ENCODE measurements around the gene SLF1.

The SLF1 gene

DNA sequence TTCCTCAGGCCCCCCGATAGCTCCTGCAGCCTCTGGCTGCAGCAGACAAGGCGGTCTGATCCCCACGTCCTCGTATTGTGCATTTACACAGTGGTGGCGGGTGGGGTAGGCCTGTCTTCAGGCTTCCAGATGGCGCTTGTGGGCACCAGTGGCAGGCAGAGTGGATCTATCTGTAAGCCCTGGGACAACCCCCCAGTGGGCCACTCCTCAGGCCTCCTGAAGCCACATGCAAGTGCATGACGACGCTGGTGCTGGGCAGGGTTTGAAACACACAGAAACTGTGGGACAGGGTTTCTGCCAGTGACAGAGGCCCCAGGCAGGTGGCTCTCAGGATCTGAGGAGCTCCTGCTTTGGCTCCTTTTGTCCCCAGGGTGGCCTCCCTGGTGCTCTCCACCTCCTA lies 42.0 kb downstream of the SLF1 start:
- in situ Hi-C loops (cut with MboI; ENCODE audit: low sequenced_read_pairs), result no loop called here

GRCh38 chr5:94661086-94661485 lies 42.6 kb downstream of the SLF1 start:
- in situ Hi-C loops (cut with MboI; ENCODE audit: low sequenced_read_pairs), result no loop called here

- in situ Hi-C loops (cut with MboI; ENCODE audit: low sequenced_read_pairs), result no loop called here
Observed at GRCh38 chr5:94667937-94668336, 49.5 kb downstream of the SLF1 start.

- in situ Hi-C loops (cut with MboI; ENCODE audit: low sequenced_read_pairs), result no loop called here
Observed at GRCh38 chr5:94670726-94671125, 52.3 kb downstream of the SLF1 start.

- in situ Hi-C loops (cut with MboI; ENCODE audit: low sequenced_read_pairs), result no loop called here
Observed at GRCh38 chr5:94672746-94673145, 54.3 kb downstream of the SLF1 start.

- in situ Hi-C loops (cut with MboI; ENCODE audit: low sequenced_read_pairs), result no loop called here
Observed at GRCh38 chr5:94674490-94675382, 56.3 kb downstream of the SLF1 start.

GRCh38 chr5:94675965-94676618 lies 57.6 kb downstream of the SLF1 start:
- in situ Hi-C loops (cut with MboI; ENCODE audit: low sequenced_read_pairs), result no loop called here

GRCh38 chr5:94682814-94683520 lies 64.5 kb downstream of the SLF1 start:
- in situ Hi-C loops (cut with MboI; ENCODE audit: low sequenced_read_pairs), result no loop called here

GRCh38 chr5:94689908-94690307 lies 71.4 kb downstream of the SLF1 start:
- in situ Hi-C loops (cut with MboI; ENCODE audit: low sequenced_read_pairs), result no loop called here

DNA sequence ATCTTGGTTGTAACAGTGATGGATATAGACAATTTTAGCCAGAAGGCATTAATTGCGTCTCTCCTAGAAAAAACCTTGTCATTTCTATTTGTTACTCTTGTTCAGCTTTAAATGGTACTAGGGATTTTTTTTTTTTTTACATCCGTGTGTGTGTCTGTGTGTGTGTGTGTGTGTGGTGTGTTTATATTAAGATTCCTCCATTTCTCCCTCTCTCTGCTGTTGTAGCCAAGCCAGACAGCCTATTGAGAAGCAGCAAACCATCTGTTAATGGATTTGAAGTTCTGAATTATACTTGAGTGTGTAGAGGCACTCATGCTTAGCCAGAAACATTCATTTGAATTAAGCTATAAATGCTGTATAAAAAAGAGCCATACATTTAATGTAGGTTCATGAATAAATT lies 72.3 kb downstream of the SLF1 start:
- in situ Hi-C loops (cut with MboI; ENCODE audit: low sequenced_read_pairs), result no loop called here

- in situ Hi-C loops (cut with MboI; ENCODE audit: low sequenced_read_pairs), result no loop called here
Observed at GRCh38 chr5:94691291-94691690, 72.8 kb downstream of the SLF1 start.

DNA sequence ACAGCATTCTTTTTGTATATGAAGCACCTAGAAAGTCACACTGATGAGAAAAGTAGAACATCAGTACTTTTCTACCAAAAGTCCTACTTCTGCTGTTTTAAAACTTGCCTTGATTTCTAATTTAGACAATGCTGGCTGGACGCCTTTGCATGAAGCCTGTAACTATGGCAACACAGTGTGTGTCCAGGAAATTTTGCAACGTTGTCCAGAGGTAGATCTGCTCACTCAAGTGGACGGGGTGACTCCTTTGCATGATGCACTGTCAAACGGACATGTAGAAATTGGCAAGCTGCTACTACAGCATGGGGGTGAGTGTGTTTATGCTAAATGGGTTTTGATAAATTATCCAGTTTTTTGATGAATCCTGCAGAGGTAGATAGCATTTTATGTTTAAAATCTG lies 73.5 kb downstream of the SLF1 start:
- in situ Hi-C loops (cut with MboI; ENCODE audit: low sequenced_read_pairs), result no loop called here

- in situ Hi-C loops (cut with MboI; ENCODE audit: low sequenced_read_pairs), result no loop called here
Observed at GRCh38 chr5:94692581-94692980, 74.1 kb downstream of the SLF1 start.

- in situ Hi-C loops (cut with MboI; ENCODE audit: low sequenced_read_pairs), result no loop called here
Observed at GRCh38 chr5:94693043-94693822, 74.8 kb downstream of the SLF1 start.

DNA sequence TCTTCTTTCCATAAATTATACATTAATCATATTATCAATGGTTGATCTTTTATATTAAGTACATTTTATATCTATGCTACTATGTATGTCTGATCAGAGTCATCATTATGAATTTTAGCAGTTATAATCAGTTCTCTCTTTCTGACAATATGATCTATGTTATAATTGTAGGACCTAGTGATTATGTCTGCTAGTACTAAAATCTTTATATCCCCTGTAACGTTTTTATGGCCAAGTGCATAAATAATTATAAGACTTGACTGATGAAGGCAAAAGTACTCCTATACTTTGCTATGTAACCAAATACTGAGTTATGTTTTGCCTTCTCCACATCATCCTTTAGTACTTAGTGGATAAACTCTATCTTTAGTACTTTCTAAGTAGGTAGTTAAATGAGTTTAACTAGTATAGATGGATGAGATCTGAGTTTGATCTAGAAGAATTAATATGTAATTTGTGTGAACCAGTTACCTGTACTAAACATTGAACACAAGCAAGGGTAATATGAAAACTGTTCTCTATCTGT lies 75.4 kb downstream of the SLF1 start:
- in situ Hi-C loops (cut with MboI; ENCODE audit: low sequenced_read_pairs), result no loop called here

GRCh38 chr5:94694671-94695070 lies 76.2 kb downstream of the SLF1 start:
- in situ Hi-C loops (cut with MboI; ENCODE audit: low sequenced_read_pairs), result no loop called here

DNA sequence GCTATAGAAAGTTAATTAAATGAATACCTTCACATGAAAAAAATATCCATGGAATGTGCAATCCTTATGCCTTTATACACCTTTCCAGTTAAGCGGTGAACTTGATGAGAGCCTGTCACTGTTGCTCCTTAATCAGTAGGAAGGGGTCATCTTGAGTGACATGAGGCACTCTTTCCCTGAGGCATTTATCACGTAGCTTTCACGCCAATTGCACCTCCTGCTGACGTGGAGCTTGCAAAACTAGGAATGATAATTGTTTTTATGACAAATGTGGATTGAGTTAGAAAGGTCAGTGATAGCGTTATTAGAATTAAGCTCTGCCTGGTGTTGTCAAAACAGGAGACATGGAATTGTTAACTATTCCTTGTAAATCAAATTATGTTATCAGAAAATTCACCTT lies 79.7 kb downstream of the SLF1 start:
- in situ Hi-C loops (cut with MboI; ENCODE audit: low sequenced_read_pairs), result no loop called here

GRCh38 chr5:94699562-94699961 lies 81.1 kb downstream of the SLF1 start:
- in situ Hi-C loops (cut with MboI; ENCODE audit: low sequenced_read_pairs), result no loop called here

DNA sequence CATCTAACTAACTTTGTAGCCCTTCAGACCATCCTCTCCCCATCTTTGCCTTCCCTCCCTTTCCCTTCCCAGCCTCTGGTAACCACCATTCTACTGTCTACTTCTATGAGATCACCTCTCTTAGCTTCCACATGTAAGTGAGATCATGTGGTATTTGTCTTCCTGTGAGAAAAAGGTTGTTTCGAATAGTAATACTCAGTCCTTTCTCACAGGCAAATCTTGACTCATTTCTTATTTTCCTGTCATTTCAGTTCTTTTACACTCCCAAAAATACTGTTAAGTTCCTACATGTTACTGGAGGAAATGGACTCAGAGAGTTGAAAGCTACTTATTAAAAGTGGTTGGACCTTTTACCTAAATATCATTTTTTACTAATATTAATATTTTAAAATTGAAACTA lies 82.1 kb downstream of the SLF1 start:
- in situ Hi-C loops (cut with MboI; ENCODE audit: low sequenced_read_pairs), result no loop called here

DNA sequence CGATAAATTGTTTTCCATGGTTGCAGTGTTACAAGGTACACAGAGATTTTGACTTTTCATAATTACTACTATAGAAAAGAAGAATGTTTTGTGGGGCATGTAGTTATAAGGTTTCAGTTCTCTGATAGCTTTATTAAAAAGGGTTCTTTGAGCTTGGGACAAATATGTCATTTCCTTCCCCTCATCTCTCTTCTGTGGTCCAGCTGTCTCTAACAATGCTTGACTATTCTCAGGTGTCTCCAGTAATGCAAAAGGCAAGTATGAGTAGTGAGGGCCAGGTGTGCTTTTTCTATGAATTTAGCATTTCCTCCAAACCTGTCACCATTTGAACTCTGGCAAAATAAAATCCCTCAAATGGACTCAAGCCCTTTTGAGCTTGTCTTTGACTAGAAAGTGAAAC lies 84.3 kb downstream of the SLF1 start:
- in situ Hi-C loops (cut with MboI; ENCODE audit: low sequenced_read_pairs), result no loop called here

DNA sequence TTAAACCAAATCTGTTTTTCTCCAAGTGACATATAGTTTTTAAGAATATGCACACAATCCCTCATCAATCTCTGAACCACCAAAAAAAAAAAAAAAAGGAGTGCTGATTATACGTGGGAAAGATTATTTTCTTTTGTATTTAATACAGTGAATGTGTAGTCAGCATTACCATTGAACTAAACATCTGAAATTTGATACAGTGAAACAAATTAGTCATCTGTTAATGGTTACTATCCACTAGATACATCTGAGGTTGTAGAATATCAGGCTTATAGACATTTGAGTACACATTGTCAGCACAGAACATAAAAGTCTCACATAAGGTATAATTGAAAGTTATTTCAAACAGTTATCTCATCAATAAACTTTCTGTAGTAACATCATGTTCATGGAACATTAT lies 87.0 kb downstream of the SLF1 start:
- in situ Hi-C loops (cut with MboI; ENCODE audit: low sequenced_read_pairs), result no loop called here

All from HL-60/S4 treated with phorbol 12-myristate 13-acetate at 8.2 ng/mL for 4 days and 3 days (cell line).